ENCODE data around the gene EHBP1L1. TPM values are rescaled to one million over a fixed set of nuclear protein-coding genes. Genes with fewer than 3 reads are reported as not detected.
"Not testable (repeated sequence)": the region's sequence is repeated elsewhere in the genome, so short reads cannot be mapped to it uniquely, and the experiment has no call there.

Gene EHBP1L1
- polyA plus RNA-seq, 2 of the 4 experiments (the other 2 are of a cell fraction) = 11.6 to 43.8 TPM

GRCh38 chr11:65562788-65563187, 13.1 kb upstream of the EHBP1L1 start:
- POLR2A ChIA-PET = no interaction called here
- H3K27ac ChIP-seq = peak overlapping the region in 1 of 2 experiments; percentile 99; a peak in 1 of 6 replicates
- H3K9me3 ChIP-seq = no peaks in the 10 kb centered on the region
- peaks cover 42% of the 10 kb centered on the region for H3K4me1 ChIP-seq
- H3K4me3 ChIP-seq = no peak overlapping the region
- CTCF ChIA-PET = interaction anchor here (0.6 to 16.3 kb wide), 8 partner anchors 9 to 87 kb away, joined by 3 to 393 read pairs (median 8); partner anchors contain the start of genes FAM89B and ZNRD2
- DNase-seq (ENCODE audit: low read depth in 1 of 2, low spot score in 1 of 2) (no peak), FAIRE-seq (no peak), ATAC-seq (no peak)
- TF ChIP-seq HDAC2 (IDR thresholded peaks at IDR 0.05) = no peak
- no peak for TF ChIP-seq JUNB (IDR thresholded peaks at IDR 0.05)
- H3K4me2 ChIP-seq = no peak overlapping the region
- WGBS (ENCODE audit: missing lambda C conversion rate) = 89% methylated on average over 9 of the region's 9 CpGs

GRCh38 chr11:65563601-65564000, 12.3 kb upstream of the EHBP1L1 start:
- 95% methylated on average over 4 of the region's 4 CpGs for WGBS (ENCODE audit: missing lambda C conversion rate)
- ChIA-PET POLR2A (no interaction called here), CTCF (interaction anchor here (0.6 to 16.3 kb wide), 7 partner anchors 8 to 87 kb away, joined by 3 to 393 read pairs (median 4); partner anchors contain the start of genes FAM89B and ZNRD2)
- TF ChIP-seq EHMT2 (IDR thresholded peaks at IDR 0.05; ENCODE audit: low read depth) = no peak
- no peak for TF ChIP-seq HEYL (CRISPR knock-in tag; IDR thresholded peaks at IDR 0.05)
- no peak for TF ChIP-seq ELK1 (IDR thresholded peaks at IDR 0.05; ENCODE audit: low read depth, low read length)
- no peak for TF ChIP-seq MYC (IDR thresholded peaks at IDR 0.05; ENCODE audit: borderline replicate concordance, low read length)
- no peak for TF ChIP-seq POLR2A (IDR thresholded peaks at IDR 0.05; ENCODE audit: low read length)
- no peak for TF ChIP-seq ATOH8 (CRISPR knock-in tag; IDR thresholded peaks at IDR 0.05; ENCODE audit: low read depth)
- TF ChIP-seq KDM5A (IDR thresholded peaks at IDR 0.05) = no peak
- TF ChIP-seq TFCP2L1 (CRISPR knock-in tag; IDR thresholded peaks at IDR 0.05) = no peak
- TF ChIP-seq FOSL2 (IDR thresholded peaks at IDR 0.05) = no peak
- TF ChIP-seq FOSL2 (CRISPR knock-in tag; IDR thresholded peaks at IDR 0.05) = no peak
- TF ChIP-seq FOXS1 (CRISPR knock-in tag; IDR thresholded peaks at IDR 0.05) = no peak
- TF ChIP-seq ZNF302 (CRISPR knock-in tag; IDR thresholded peaks at IDR 0.05) = no peak
- Histone ChIP-seq H3K27ac (no peak overlapping the region), H3K4me1 (peaks cover 49% of the 10 kb centered on the region), H3K4me3 (no peak overlapping the region), H3K4me2 (no peak overlapping the region), H3K9me3 (no peaks in the 10 kb centered on the region)
- FAIRE-seq = no peak
- no peak for ATAC-seq
- no peak for DNase-seq (ENCODE audit: low read depth in 1 of 2, low spot score in 1 of 2)

- not testable (repeated sequence) for H3K4me3 ChIP-seq; ATAC-seq; DNase-seq (ENCODE audit: low read depth in 1 of 2, low spot score in 1 of 2); H3K4me2 ChIP-seq; H3K9me3 ChIP-seq; H3K27ac ChIP-seq; FAIRE-seq
- CTCF ChIA-PET = interaction anchor here (0.6 to 16.3 kb wide), 8 partner anchors 8 to 626 kb away, joined by 3 to 393 read pairs (median 3); no protein-coding TSS in a partner anchor
- POLR2A ChIA-PET = interaction anchor here (0.6 kb wide), 1 partner anchor 453 kb away, joined by 4 read pairs; no protein-coding TSS in a partner anchor
- H3K4me1 ChIP-seq = peaks cover 40% of the 10 kb centered on the region
- 92% methylated on average over 12 of the region's 12 CpGs for WGBS (ENCODE audit: missing lambda C conversion rate)
Measured at GRCh38 chr11:65564879-65565559, 10.8 kb upstream of the EHBP1L1 start.

- ATAC-seq (no peak), FAIRE-seq (no peak), DNase-seq (ENCODE audit: low read depth in 1 of 2, low spot score in 1 of 2) (no peak)
- ChIA-PET POLR2A (no interaction called here), CTCF (interaction anchor here (0.6 to 16.3 kb wide), 8 partner anchors 9 to 625 kb away, joined by 3 to 393 read pairs (median 4); no protein-coding TSS in a partner anchor)
- Histone ChIP-seq H3K4me2 (no peak overlapping the region), H3K9me3 (no peaks in the 10 kb centered on the region), H3K4me1 (peaks cover 32% of the 10 kb centered on the region), H3K4me3 (no peak overlapping the region), H3K27ac (no peak overlapping the region; a peak in 1 of 6 replicates)
- 83% methylated on average over 7 of the region's 7 CpGs for WGBS (ENCODE audit: missing lambda C conversion rate)
- TF ChIP-seq ZSCAN20 (CRISPR knock-in tag; IDR thresholded peaks at IDR 0.05) (no peak), CBX8 (IDR thresholded peaks at IDR 0.05) (no peak), CEBPB (IDR thresholded peaks at IDR 0.05) (no peak), RAD21 (conservative IDR thresholded peaks at IDR 0.05 in 1 of 2, IDR thresholded peaks at IDR 0.05 in 1 of 2) (no peak), HOXB13 (CRISPR knock-in tag; IDR thresholded peaks at IDR 0.05; ENCODE audit: low read depth) (no peak), HES2 (IDR thresholded peaks at IDR 0.05) (no peak), JUN (IDR thresholded peaks at IDR 0.05) (no peak), JUNB (IDR thresholded peaks at IDR 0.05) (no peak), ATOH8 (CRISPR knock-in tag; IDR thresholded peaks at IDR 0.05; ENCODE audit: low read depth) (no peak), FOSB (CRISPR knock-in tag; IDR thresholded peaks at IDR 0.05) (no peak), ZC3H11A (IDR thresholded peaks at IDR 0.05) (no peak)
Measured at GRCh38 chr11:65565624-65566453, 10.0 kb upstream of the EHBP1L1 start.

Measured in A549 (cell line).